GM20431 (cell line): Measurements from ENCODE around the gene ZNF710.

Experiments used
- in situ Hi-C: fragments of 300-500 bp; cut with MseI, MboI; formaldehyde crosslinking; loops from one replicate; pipeline ENCODE4 v1.15.0; 2020; ENCODE audit warnings: low sequenced_read_pairs; ENCODE audit not compliant: unreplicated experiment

Gene ZNF710

GRCh38 chr15:90121086-90121485 is 120.0 kb downstream of the ZNF710 start:
- in situ Hi-C loops: no loop called here

GRCh38 chr15:90124507-90124906 is 123.4 kb downstream of the ZNF710 start:
- in situ Hi-C loops: no loop called here

GRCh38 chr15:90126022-90126421 is 124.9 kb downstream of the ZNF710 start:
- in situ Hi-C loops: no loop called here

GRCh38 chr15:90126596-90127435 is 125.7 kb downstream of the ZNF710 start:
- in situ Hi-C loops: no loop called here

- in situ Hi-C loops: no loop called here
Observed at GRCh38 chr15:90130291-90130690, 129.2 kb downstream of the ZNF710 start.
